Body of pancreas (tissue), 4 donors: ENCODE measurements around the gene C10orf143.

ENCODE experiments used
- CTCF ChIP-seq, 7 experiments: fragments of 450-650 bp in 4 of 7; fragments of 200-600 bp in 3 of 7; sonication (generic) in 3 of 7; IDR thresholded peaks; one replicate each; pipeline ENCODE4 v1.5.1; 2016 to 2019; ENCODE audit warnings: antibody characterized with exemption in 7 of 7
- POLR2A ChIP-seq, 3 donors: fragments of 450-650 bp; IDR thresholded peaks; one replicate each; pipeline ENCODE4 v1.6.1; 2016; ENCODE audit warnings: antibody characterized with exemption in 3 of 3, mild to moderate bottlenecking in 2 of 3

- no peak for TF ChIP-seq CTCF (IDR thresholded peaks at IDR 0.05)
- no peak for TF ChIP-seq POLR2A (IDR thresholded peaks at IDR 0.05)
These were observed 83.8 kb downstream of the C10orf143 start for GRCh38 chr10:130026670-130027456.
